ENCODE data around the gene SEMA6D.

SEMA6D gene

GRCh38 chr15:47716516-47716915, 789 bp upstream of the SEMA6D start:
- Histone ChIP-seq H3K9me3 (ENCODE audit: control extremely low read depth in 1 of 5, control insufficient read depth in 4 of 5, insufficient read depth in 2 of 5, low read depth in 1 of 5, low read length in 4 of 5) (no peaks in the 10 kb centered on the region), H3K27me3 (replicated peaks in 2 of 5; ENCODE audit: control insufficient read depth in 4 of 5, insufficient read depth in 5 of 5, low read length in 4 of 5) (peaks cover 18 to 77% (median 43%) of the 10 kb centered on the region in 5 experiments), H3K27ac (ENCODE audit: insufficient read depth in 1 of 2, low read depth in 1 of 2, low read length in 2 of 2, poor library complexity in 1 of 2, severe bottlenecking in 2 of 2) (no peak overlapping the region), H3K4me1 (ENCODE audit: control extremely low read depth in 1 of 4, control insufficient read depth in 4 of 4, insufficient read depth in 4 of 4, low read length in 3 of 4) (peaks cover 0 to 24% (median 19%) of the 10 kb centered on the region in 4 experiments), H3K4me3 (ENCODE audit: control insufficient read depth in 1 of 7, extremely low read depth in 1 of 7, insufficient read depth in 4 of 7, low read depth in 2 of 7, low read length in 6 of 7) (no peak overlapping the region), H3K36me3 (ENCODE audit: control insufficient read depth in 4 of 4, insufficient read depth in 4 of 4, low read length in 3 of 4) (no peaks in the 10 kb centered on the region)
- ChIA-PET POLR2A (interaction anchor here (0.6 kb wide), 1 partner anchor 33 kb away, joined by 3 read pairs; no protein-coding TSS in a partner anchor), CTCF (interaction anchor here (1.2 kb wide), 1 partner anchor 12 kb away, joined by 3 read pairs; no protein-coding TSS in a partner anchor)
- no CpG with 5 or more reads among the region's 2 CpGs for WGBS (ENCODE audit: insufficient coverage)
- DNase-seq = no peak

DNA sequence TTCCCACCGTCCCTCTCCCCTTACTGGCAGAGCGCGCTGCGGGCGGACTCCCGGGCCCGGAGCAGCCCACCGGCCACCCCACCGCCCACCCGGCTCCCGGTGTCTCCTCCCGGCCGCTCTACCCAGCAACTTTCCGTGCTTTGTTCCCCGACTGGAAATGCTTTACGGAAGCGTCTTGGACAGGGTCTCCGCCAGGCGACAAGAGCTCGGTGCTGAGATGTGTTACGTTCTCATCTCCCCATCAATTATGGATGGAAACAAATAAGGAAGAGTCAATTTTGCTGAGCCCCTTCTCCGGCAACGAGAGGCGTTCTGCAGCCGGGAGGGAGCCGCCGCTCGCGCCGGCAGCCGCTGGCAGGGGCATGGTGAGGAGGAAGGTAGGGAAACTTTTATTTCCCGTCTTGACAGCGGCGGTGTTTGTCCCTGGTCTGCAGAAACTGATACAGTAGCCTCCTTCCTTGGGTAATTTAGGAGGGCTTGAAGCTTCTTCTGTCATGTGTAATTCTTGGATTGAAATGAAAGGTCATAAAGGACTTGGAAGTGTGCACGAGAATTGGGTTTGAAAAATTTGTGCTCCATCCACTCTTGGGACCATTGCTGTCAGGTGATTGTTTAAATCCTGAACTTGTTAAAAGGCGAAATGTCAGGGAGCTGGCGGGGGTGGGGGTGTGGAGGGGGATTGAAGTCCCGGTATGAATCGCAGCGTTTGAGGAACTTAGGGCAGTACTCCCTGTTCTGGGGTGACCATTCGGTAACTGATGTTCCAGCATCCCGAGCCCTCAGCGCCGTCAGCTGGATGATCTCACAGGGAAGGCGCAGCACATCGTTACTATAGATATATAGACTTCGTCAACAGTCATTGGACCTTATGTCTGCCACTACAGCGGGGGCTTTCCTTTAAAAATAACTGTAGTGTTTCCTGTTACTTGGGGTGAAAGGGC, 1.5 kb downstream of the SEMA6D start:
- Histone ChIP-seq H3K27ac (ENCODE audit: insufficient read depth in 1 of 2, low read depth in 1 of 2, low read length in 2 of 2, poor library complexity in 1 of 2, severe bottlenecking in 2 of 2) (no peak overlapping the region), H3K4me1 (ENCODE audit: control extremely low read depth in 1 of 4, control insufficient read depth in 4 of 4, insufficient read depth in 4 of 4, low read length in 3 of 4) (peaks cover 0 to 24% (median 19%) of the 10 kb centered on the region in 4 experiments), H3K27me3 (replicated peaks in 2 of 5; ENCODE audit: control insufficient read depth in 4 of 5, insufficient read depth in 5 of 5, low read length in 4 of 5) (peaks cover 16 to 84% (median 47%) of the 10 kb centered on the region in 5 experiments), H3K36me3 (ENCODE audit: control insufficient read depth in 4 of 4, insufficient read depth in 4 of 4, low read length in 3 of 4) (no peaks in the 10 kb centered on the region), H3K9me3 (ENCODE audit: control extremely low read depth in 1 of 5, control insufficient read depth in 4 of 5, insufficient read depth in 2 of 5, low read depth in 1 of 5, low read length in 4 of 5) (no peaks in the 10 kb centered on the region), H3K4me3 (ENCODE audit: control insufficient read depth in 1 of 7, extremely low read depth in 1 of 7, insufficient read depth in 4 of 7, low read depth in 2 of 7, low read length in 6 of 7) (peak overlapping the region in 6 of 7 experiments; percentile 23 to 71 (median 54))
- peak in 2 of 3 donors; percentile 19 to 33 for DNase-seq
- CTCF ChIA-PET = interaction anchor here (1.5 kb wide), 1 partner anchor 10 kb away, joined by 3 read pairs; no protein-coding TSS in a partner anchor
- POLR2A ChIA-PET = no interaction called here
- WGBS (ENCODE audit: insufficient coverage) = 3% methylated on average over 33 of the region's 48 CpGs

GRCh38 chr15:47719730-47720129, 2.4 kb downstream of the SEMA6D start:
- CTCF ChIA-PET = no interaction called here
- POLR2A ChIA-PET = interaction anchor here (0.7 kb wide), 1 partner anchor 534 kb away, joined by 3 read pairs; no protein-coding TSS in a partner anchor
- Histone ChIP-seq H3K4me1 (ENCODE audit: control extremely low read depth in 1 of 4, control insufficient read depth in 4 of 4, insufficient read depth in 4 of 4, low read length in 3 of 4) (peaks cover 0 to 24% (median 19%) of the 10 kb centered on the region in 4 experiments), H3K27me3 (replicated peaks in 2 of 5; ENCODE audit: control insufficient read depth in 4 of 5, insufficient read depth in 5 of 5, low read length in 4 of 5) (peaks cover 13 to 75% (median 47%) of the 10 kb centered on the region in 5 experiments), H3K36me3 (ENCODE audit: control insufficient read depth in 4 of 4, insufficient read depth in 4 of 4, low read length in 3 of 4) (no peaks in the 10 kb centered on the region), H3K9me3 (ENCODE audit: control extremely low read depth in 1 of 5, control insufficient read depth in 4 of 5, insufficient read depth in 2 of 5, low read depth in 1 of 5, low read length in 4 of 5) (no peaks in the 10 kb centered on the region), H3K4me3 (ENCODE audit: control insufficient read depth in 1 of 7, extremely low read depth in 1 of 7, insufficient read depth in 4 of 7, low read depth in 2 of 7, low read length in 6 of 7) (no peak overlapping the region), H3K27ac (ENCODE audit: insufficient read depth in 1 of 2, low read depth in 1 of 2, low read length in 2 of 2, poor library complexity in 1 of 2, severe bottlenecking in 2 of 2) (no peak overlapping the region)
- no peak for DNase-seq

DNA sequence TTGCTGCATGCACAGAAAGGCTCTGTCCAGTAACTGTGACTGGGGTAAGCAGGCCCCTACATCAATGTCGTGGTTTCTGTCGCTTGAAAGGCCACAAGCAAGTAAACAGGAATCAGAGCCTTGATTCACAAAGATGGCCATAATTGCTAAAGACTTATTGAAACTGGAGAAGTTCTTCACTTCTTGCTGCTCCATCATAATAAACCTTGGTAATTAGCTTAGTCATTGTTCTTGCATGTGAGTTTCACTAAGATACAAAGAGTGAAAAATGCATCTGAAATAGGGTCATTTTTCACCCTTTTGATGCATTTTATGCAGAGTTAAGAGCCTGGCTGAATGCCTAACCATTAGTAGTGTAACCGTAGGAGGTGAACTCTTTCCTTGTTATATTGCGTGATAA, 3.2 kb downstream of the SEMA6D start:
- H3K4me1 ChIP-seq (ENCODE audit: control extremely low read depth in 1 of 4, control insufficient read depth in 4 of 4, insufficient read depth in 4 of 4, low read length in 3 of 4) = peaks cover 0 to 24% (median 19%) of the 10 kb centered on the region in 4 experiments
- ChIA-PET CTCF (no interaction called here), POLR2A (no interaction called here)
- no peaks in the 10 kb centered on the region for H3K36me3 ChIP-seq (ENCODE audit: control insufficient read depth in 4 of 4, insufficient read depth in 4 of 4, low read length in 3 of 4)
- no peak overlapping the region for H3K27ac ChIP-seq (ENCODE audit: insufficient read depth in 1 of 2, low read depth in 1 of 2, low read length in 2 of 2, poor library complexity in 1 of 2, severe bottlenecking in 2 of 2)
- H3K4me3 ChIP-seq (ENCODE audit: control insufficient read depth in 1 of 7, extremely low read depth in 1 of 7, insufficient read depth in 4 of 7, low read depth in 2 of 7, low read length in 6 of 7) = no peak overlapping the region
- peaks cover 8 to 66% (median 42%) of the 10 kb centered on the region in 5 experiments for H3K27me3 ChIP-seq (replicated peaks in 2 of 5; ENCODE audit: control insufficient read depth in 4 of 5, insufficient read depth in 5 of 5, low read length in 4 of 5)
- DNase-seq = peak in 2 of 3 donors; percentile 18 to 22
- H3K9me3 ChIP-seq (ENCODE audit: control extremely low read depth in 1 of 5, control insufficient read depth in 4 of 5, insufficient read depth in 2 of 5, low read depth in 1 of 5, low read length in 4 of 5) = no peaks in the 10 kb centered on the region
- 66% methylated on average over 2 of the region's 4 CpGs for WGBS (ENCODE audit: insufficient coverage)

DNA sequence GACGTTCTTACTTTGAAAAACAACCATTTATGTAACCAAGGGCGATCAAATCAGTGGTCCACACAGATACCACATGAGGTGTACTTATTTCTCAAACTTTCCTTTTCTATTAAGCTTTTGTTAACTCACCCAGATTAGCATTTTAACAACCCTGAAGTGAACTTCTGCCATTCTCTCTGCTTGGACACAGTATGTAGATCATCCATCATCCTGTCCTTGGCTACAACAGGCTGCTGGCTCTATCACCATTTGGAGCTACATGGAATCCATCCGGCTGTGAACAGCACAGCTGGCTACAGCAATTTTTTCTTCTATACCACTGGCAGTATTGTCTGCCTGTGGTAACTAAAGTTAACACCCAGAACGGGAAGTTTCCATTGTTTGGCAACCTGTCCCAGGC, 4.4 kb downstream of the SEMA6D start:
- peaks cover 2 to 55% (median 32%) of the 10 kb centered on the region in 5 experiments for H3K27me3 ChIP-seq (replicated peaks in 2 of 5; ENCODE audit: control insufficient read depth in 4 of 5, insufficient read depth in 5 of 5, low read length in 4 of 5)
- H3K27ac ChIP-seq (ENCODE audit: insufficient read depth in 1 of 2, low read depth in 1 of 2, low read length in 2 of 2, poor library complexity in 1 of 2, severe bottlenecking in 2 of 2) = no peak overlapping the region
- POLR2A ChIA-PET = no interaction called here
- H3K36me3 ChIP-seq (ENCODE audit: control insufficient read depth in 4 of 4, insufficient read depth in 4 of 4, low read length in 3 of 4) = no peaks in the 10 kb centered on the region
- CTCF ChIA-PET = no interaction called here
- no peak overlapping the region for H3K4me3 ChIP-seq (ENCODE audit: control insufficient read depth in 1 of 7, extremely low read depth in 1 of 7, insufficient read depth in 4 of 7, low read depth in 2 of 7, low read length in 6 of 7)
- WGBS (ENCODE audit: insufficient coverage) = 87% methylated on average over 4 of the region's 4 CpGs
- no peaks in the 10 kb centered on the region for H3K9me3 ChIP-seq (ENCODE audit: control extremely low read depth in 1 of 5, control insufficient read depth in 4 of 5, insufficient read depth in 2 of 5, low read depth in 1 of 5, low read length in 4 of 5)
- DNase-seq = no peak
- H3K4me1 ChIP-seq (ENCODE audit: control extremely low read depth in 1 of 4, control insufficient read depth in 4 of 4, insufficient read depth in 4 of 4, low read length in 3 of 4) = peaks cover 0 to 24% (median 19%) of the 10 kb centered on the region in 4 experiments

DNA sequence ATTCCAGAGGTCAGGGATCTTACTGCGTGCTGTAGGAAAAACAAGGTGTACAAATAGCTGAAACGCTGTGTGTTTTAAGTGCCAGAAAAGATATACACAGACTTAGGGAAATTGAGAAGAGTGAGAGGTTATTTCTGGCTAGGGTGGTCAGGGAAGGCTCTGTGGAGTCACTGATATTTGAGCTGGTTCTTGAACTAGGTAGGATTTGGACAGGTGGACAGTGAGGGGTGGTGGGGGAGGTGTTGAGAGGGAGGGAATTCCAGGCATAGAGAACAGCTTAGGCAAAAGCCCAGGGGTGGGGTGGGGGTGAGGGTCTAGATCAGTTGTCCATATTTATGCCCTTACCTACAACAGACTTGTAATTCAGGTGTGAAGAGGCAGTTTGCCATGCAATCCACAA, 7.0 kb downstream of the SEMA6D start:
- Histone ChIP-seq H3K27ac (ENCODE audit: insufficient read depth in 1 of 2, low read depth in 1 of 2, low read length in 2 of 2, poor library complexity in 1 of 2, severe bottlenecking in 2 of 2) (no peak overlapping the region), H3K4me3 (ENCODE audit: control insufficient read depth in 1 of 7, extremely low read depth in 1 of 7, insufficient read depth in 4 of 7, low read depth in 2 of 7, low read length in 6 of 7) (no peak overlapping the region), H3K36me3 (ENCODE audit: control insufficient read depth in 4 of 4, insufficient read depth in 4 of 4, low read length in 3 of 4) (no peaks in the 10 kb centered on the region), H3K4me1 (ENCODE audit: control extremely low read depth in 1 of 4, control insufficient read depth in 4 of 4, insufficient read depth in 4 of 4, low read length in 3 of 4) (no peaks in the 10 kb centered on the region), H3K9me3 (ENCODE audit: control extremely low read depth in 1 of 5, control insufficient read depth in 4 of 5, insufficient read depth in 2 of 5, low read depth in 1 of 5, low read length in 4 of 5) (no peaks in the 10 kb centered on the region), H3K27me3 (replicated peaks in 2 of 5; ENCODE audit: control insufficient read depth in 4 of 5, insufficient read depth in 5 of 5, low read length in 4 of 5) (peaks cover 2 to 29% (median 19%) of the 10 kb centered on the region in 5 experiments)
- WGBS (ENCODE audit: insufficient coverage) = 100% methylated on average over 2 of the region's 2 CpGs
- CTCF ChIA-PET = interaction anchor here (0.7 kb wide), 1 partner anchor 31 kb away, joined by 3 read pairs; no protein-coding TSS in a partner anchor
- DNase-seq = no peak
- POLR2A ChIA-PET = no interaction called here

GRCh38 chr15:47725051-47725450, 7.7 kb downstream of the SEMA6D start:
- POLR2A ChIA-PET = no interaction called here
- no peaks in the 10 kb centered on the region for H3K4me1 ChIP-seq (ENCODE audit: control extremely low read depth in 1 of 4, control insufficient read depth in 4 of 4, insufficient read depth in 4 of 4, low read length in 3 of 4)
- WGBS (ENCODE audit: insufficient coverage) = 87% methylated on average over 4 of the region's 4 CpGs

More at GRCh38 chr15:47725051-47725450, 7.7 kb downstream of the SEMA6D start:
- H3K4me3 ChIP-seq (ENCODE audit: control insufficient read depth in 1 of 7, extremely low read depth in 1 of 7, insufficient read depth in 4 of 7, low read depth in 2 of 7, low read length in 6 of 7) = no peak overlapping the region
- H3K9me3 ChIP-seq (ENCODE audit: control extremely low read depth in 1 of 5, control insufficient read depth in 4 of 5, insufficient read depth in 2 of 5, low read depth in 1 of 5, low read length in 4 of 5) = no peaks in the 10 kb centered on the region
- CTCF ChIA-PET = no interaction called here
- H3K36me3 ChIP-seq (ENCODE audit: control insufficient read depth in 4 of 4, insufficient read depth in 4 of 4, low read length in 3 of 4) = no peaks in the 10 kb centered on the region
- DNase-seq = no peak
- no peak overlapping the region for H3K27ac ChIP-seq (ENCODE audit: insufficient read depth in 1 of 2, low read depth in 1 of 2, low read length in 2 of 2, poor library complexity in 1 of 2, severe bottlenecking in 2 of 2)
- peaks cover 2 to 21% (median 14%) of the 10 kb centered on the region in 5 experiments for H3K27me3 ChIP-seq (replicated peaks in 2 of 5; ENCODE audit: control insufficient read depth in 4 of 5, insufficient read depth in 5 of 5, low read length in 4 of 5)

Measured in common myeloid progenitor, CD34-positive (primary cell).